Measurements from ENCODE around the gene KLHL17.
A peak's percentile ranks its signal among the peaks of the same experiment; 100 is the strongest.

KLHL17 gene

DNA sequence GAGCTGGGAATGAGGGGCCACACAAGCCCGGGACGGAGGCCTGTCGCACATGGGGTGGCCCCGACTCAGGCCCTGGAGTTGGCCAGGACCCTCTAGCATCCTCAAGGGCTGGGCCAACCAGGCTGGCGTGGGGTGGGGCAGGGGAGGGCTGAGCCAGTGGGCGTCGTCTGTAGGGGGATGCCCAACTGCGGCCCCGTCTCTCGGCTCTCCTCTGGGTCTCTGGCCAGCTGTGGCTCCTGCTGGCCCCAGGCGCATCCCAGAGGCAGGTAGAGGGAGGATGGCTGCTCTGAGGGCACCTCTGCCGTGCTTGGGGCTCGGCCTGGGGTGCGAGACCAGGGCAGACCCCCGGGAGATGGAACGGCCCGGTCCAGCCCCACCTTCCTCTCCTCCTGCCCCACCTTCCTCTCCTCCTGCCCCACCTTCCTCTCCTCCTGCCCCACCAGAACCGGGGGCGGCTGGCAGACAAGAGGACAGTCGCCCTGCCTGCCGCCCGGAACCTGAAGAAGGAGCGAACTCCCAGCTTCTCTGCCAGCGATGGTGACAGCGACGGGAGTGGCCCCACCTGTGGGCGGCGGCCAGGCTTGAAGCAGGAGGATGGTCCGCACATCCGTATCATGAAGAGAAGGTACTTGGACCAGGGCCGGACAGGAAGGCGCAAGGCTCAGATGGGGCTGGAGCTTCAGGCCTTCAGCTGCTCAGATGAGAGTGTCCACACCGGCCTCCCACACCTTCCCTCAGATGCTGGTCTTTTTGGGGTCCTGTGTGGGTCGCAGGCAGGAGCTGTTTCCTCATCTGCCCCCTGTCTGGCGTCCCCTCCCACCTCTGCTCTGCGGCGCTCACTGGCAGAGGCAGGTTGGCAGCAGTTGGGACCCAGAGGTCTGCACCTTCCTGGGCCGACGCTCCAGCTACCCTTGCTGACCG, 30.4 kb upstream of the KLHL17 start:
- TF ChIP-seq, protein P1, sequence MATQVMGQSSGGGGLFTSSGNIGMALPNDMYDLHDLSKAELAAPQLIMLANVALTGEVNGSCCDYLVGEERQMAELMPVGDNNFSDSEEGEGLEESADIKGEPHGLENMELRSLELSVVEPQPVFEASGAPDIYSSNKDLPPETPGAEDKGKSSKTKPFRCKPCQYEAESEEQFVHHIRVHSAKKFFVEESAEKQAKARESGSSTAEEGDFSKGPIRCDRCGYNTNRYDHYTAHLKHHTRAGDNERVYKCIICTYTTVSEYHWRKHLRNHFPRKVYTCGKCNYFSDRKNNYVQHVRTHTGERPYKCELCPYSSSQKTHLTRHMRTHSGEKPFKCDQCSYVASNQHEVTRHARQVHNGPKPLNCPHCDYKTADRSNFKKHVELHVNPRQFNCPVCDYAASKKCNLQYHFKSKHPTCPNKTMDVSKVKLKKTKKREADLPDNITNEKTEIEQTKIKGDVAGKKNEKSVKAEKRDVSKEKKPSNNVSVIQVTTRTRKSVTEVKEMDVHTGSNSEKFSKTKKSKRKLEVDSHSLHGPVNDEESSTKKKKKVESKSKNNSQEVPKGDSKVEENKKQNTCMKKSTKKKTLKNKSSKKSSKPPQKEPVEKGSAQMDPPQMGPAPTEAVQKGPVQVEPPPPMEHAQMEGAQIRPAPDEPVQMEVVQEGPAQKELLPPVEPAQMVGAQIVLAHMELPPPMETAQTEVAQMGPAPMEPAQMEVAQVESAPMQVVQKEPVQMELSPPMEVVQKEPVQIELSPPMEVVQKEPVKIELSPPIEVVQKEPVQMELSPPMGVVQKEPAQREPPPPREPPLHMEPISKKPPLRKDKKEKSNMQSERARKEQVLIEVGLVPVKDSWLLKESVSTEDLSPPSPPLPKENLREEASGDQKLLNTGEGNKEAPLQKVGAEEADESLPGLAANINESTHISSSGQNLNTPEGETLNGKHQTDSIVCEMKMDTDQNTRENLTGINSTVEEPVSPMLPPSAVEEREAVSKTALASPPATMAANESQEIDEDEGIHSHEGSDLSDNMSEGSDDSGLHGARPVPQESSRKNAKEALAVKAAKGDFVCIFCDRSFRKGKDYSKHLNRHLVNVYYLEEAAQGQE (IDR thresholded peaks at IDR 0.05; ENCODE audit: low read depth): no peak
- no peak for TF ChIP-seq NFIC (IDR thresholded peaks at IDR 0.05)
- no peak for TF ChIP-seq TAF1 (IDR thresholded peaks at IDR 0.05; ENCODE audit: low read depth)
- TF ChIP-seq TEAD4 (IDR thresholded peaks at IDR 0.05): no peak
- TF ChIP-seq EP300 (IDR thresholded peaks at IDR 0.05; ENCODE audit: borderline replicate concordance): no peak
- no peak for TF ChIP-seq EGR1 (IDR thresholded peaks at IDR 0.05)
- TF ChIP-seq, protein P2, sequence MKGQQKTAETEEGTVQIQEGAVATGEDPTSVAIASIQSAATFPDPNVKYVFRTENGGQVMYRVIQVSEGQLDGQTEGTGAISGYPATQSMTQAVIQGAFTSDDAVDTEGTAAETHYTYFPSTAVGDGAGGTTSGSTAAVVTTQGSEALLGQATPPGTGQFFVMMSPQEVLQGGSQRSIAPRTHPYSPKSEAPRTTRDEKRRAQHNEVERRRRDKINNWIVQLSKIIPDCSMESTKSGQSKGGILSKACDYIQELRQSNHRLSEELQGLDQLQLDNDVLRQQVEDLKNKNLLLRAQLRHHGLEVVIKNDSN (IDR thresholded peaks at IDR 0.05): no peak
- TF ChIP-seq ZBTB7A (IDR thresholded peaks at IDR 0.05; ENCODE audit: low read depth): no peak
- no peak for TF ChIP-seq FOXM1 (IDR thresholded peaks at IDR 0.05; ENCODE audit: borderline replicate concordance, low read depth)
- no peak for TF ChIP-seq TCF12 (IDR thresholded peaks at IDR 0.05; ENCODE audit: low read depth)
- TF ChIP-seq CEBPB (IDR thresholded peaks at IDR 0.05): no peak
- TF ChIP-seq RAD21 (IDR thresholded peaks at IDR 0.05; ENCODE audit: low read depth): no peak
- TF ChIP-seq YY1 (IDR thresholded peaks at IDR 0.05; ENCODE audit: low read depth): no peak
- no peak for TF ChIP-seq MAX (IDR thresholded peaks at IDR 0.05)

DNA sequence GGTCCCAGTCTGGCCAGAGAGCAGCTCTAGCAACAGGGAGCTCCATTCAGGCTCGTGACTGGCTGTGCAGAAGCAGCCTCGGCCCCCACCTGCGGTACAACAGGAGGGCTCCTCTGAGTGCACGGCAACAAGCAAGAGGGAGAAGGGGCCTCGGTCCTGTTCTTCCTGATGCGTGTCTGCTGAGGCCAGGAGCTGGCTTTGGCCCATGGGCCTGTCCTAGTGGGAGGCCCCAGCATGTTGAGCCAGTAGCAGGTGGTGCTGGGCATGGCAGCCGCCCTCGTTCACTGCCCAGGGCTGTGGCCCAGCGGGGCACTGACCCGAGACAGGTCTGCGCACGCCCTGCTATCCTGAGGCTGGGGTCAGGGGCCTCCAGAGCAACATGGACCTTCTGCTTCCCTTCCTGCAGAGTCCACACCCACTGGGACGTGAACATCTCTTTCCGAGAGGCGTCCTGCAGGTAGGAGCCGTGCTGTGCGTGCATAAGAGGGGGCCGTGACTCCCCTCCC, 29.7 kb upstream of the KLHL17 start:
- TF ChIP-seq NFIC (IDR thresholded peaks at IDR 0.05) (0 out of 2 replicates have a peak, but pooled peaks have one; percentile 13), ZBTB7A (IDR thresholded peaks at IDR 0.05; ENCODE audit: low read depth) (no peak)

DNA sequence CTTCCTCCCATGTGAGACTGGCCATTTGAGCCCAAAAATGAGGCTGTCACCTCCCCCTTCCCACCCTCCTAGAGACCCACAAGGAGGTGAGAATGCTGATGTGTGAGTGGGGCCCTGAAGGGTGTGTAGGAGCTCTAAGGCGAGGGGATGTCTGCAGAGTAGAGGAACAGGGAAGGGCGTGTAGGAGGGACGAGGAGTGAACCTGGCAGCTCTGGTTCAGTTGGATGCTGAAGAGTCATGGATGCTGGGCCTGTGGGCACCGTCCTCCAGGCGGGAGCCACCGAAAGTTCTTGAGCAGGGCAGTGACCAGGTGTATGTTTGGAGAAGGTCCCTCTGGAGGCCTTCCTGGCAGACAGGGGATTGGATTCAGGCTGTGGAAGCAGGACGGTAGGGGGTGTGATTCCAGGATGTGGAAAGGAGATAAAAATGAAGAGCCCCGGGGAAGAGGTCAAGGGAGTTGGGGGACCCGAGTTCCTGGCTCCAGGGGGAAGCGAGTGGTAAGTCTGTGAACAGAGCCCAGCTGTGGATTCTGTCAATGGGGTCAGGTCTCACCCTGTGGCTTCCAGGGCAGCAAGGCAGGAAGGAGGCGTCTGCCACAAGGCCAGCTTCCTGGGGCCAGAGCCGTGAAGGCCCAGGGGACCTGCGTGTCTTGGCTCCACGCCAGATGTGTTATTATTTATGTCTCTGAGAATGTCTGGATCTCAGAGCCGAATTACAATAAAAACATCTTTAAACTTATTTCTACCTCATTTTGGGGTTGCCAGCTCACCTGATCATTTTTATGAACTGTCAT, 28.8 kb upstream of the KLHL17 start:
- TF ChIP-seq ZBTB7A (IDR thresholded peaks at IDR 0.05; ENCODE audit: low read depth) (no peak), NFIC (IDR thresholded peaks at IDR 0.05) (peak; percentile 63)

GRCh38 chr1:932173-932510, 28.2 kb upstream of the KLHL17 start:
- TF ChIP-seq MAX (IDR thresholded peaks at IDR 0.05) (no peak), TCF12 (IDR thresholded peaks at IDR 0.05; ENCODE audit: low read depth) (no peak), FOXM1 (IDR thresholded peaks at IDR 0.05; ENCODE audit: borderline replicate concordance, low read depth) (no peak), CREB1 (IDR thresholded peaks at IDR 0.05; ENCODE audit: low read depth) (no peak), YY1 (IDR thresholded peaks at IDR 0.05; ENCODE audit: low read depth) (no peak)
- TF ChIP-seq, protein P2 (IDR thresholded peaks at IDR 0.05): no peak

GRCh38 chr1:932776-933602, 27.4 kb upstream of the KLHL17 start:
- no peak for TF ChIP-seq EGR1 (IDR thresholded peaks at IDR 0.05)
- TF ChIP-seq TEAD4 (IDR thresholded peaks at IDR 0.05): no peak
- no peak for TF ChIP-seq RAD21 (IDR thresholded peaks at IDR 0.05; ENCODE audit: low read depth)
- TF ChIP-seq YY1 (IDR thresholded peaks at IDR 0.05; ENCODE audit: low read depth): no peak
- no peak for TF ChIP-seq ZBTB7A (IDR thresholded peaks at IDR 0.05; ENCODE audit: low read depth)
- TF ChIP-seq TCF12 (IDR thresholded peaks at IDR 0.05; ENCODE audit: low read depth): no peak
- no peak for TF ChIP-seq CREB1 (IDR thresholded peaks at IDR 0.05; ENCODE audit: low read depth)
- TF ChIP-seq MAX (IDR thresholded peaks at IDR 0.05): no peak
- TF ChIP-seq, protein P1 (IDR thresholded peaks at IDR 0.05; ENCODE audit: low read depth): no peak
- TF ChIP-seq CEBPB (IDR thresholded peaks at IDR 0.05): no peak
- TF ChIP-seq TAF1 (IDR thresholded peaks at IDR 0.05; ENCODE audit: low read depth): no peak
- peak; percentile 43 for TF ChIP-seq NFIC (IDR thresholded peaks at IDR 0.05)
- TF ChIP-seq FOXM1 (IDR thresholded peaks at IDR 0.05; ENCODE audit: borderline replicate concordance, low read depth): no peak
- 0 out of 2 replicates have a peak, but pooled peaks have one; percentile 19 for TF ChIP-seq EP300 (IDR thresholded peaks at IDR 0.05; ENCODE audit: borderline replicate concordance)

Measured in Ishikawa (cell line).